ENCODE measurements around the gene SLC9A3.

Gene SLC9A3

GRCh38 chr5:502325-503079, 21.7 kb downstream of the SLC9A3 start:
- no peak for DNase-seq

GRCh38 chr5:501831-502184, 22.4 kb downstream of the SLC9A3 start:
- DNase-seq: no peak

- no peak for DNase-seq
Observed at GRCh38 chr5:501105-501830, 23.0 kb downstream of the SLC9A3 start.

GRCh38 chr5:500491-500890, 23.8 kb downstream of the SLC9A3 start:
- no peak for DNase-seq

- DNase-seq: no peak
Observed at GRCh38 chr5:499233-500209, 24.7 kb downstream of the SLC9A3 start.

- no peak for DNase-seq
Observed at GRCh38 chr5:497871-498509, 26.3 kb downstream of the SLC9A3 start.

GRCh38 chr5:497090-497700, 27.1 kb downstream of the SLC9A3 start:
- no peak for DNase-seq

- DNase-seq: no peak
Observed at GRCh38 chr5:496028-496427, 28.2 kb downstream of the SLC9A3 start.

GRCh38 chr5:494667-495255, 29.5 kb downstream of the SLC9A3 start:
- no peak for DNase-seq

- no peak for DNase-seq
Observed at GRCh38 chr5:493758-494157, 30.5 kb downstream of the SLC9A3 start.

GRCh38 chr5:493119-493701, 31.0 kb downstream of the SLC9A3 start:
- DNase-seq: no peak

- DNase-seq: no peak
Observed at GRCh38 chr5:492314-492893, 31.8 kb downstream of the SLC9A3 start.

GRCh38 chr5:491856-492155, 32.4 kb downstream of the SLC9A3 start:
- no peak for DNase-seq

GRCh38 chr5:491119-491855, 33.0 kb downstream of the SLC9A3 start:
- no peak for DNase-seq

GRCh38 chr5:490116-491106, 33.8 kb downstream of the SLC9A3 start:
- no peak for DNase-seq

- DNase-seq: no peak
Observed at GRCh38 chr5:489689-490080, 34.6 kb downstream of the SLC9A3 start.

GRCh38 chr5:488744-489688, 35.2 kb downstream of the SLC9A3 start:
- DNase-seq: no peak

GRCh38 chr5:488241-488640, 36.0 kb downstream of the SLC9A3 start:
- DNase-seq: no peak
